Islet precursor cell (in vitro differentiated cells): ENCODE measurements around the gene KCP.

Experiments used
- DNase-seq: peaks from one replicate; pipeline ENCODE4 v3.0.0-alpha.2; 2018

KCP gene

DNA sequence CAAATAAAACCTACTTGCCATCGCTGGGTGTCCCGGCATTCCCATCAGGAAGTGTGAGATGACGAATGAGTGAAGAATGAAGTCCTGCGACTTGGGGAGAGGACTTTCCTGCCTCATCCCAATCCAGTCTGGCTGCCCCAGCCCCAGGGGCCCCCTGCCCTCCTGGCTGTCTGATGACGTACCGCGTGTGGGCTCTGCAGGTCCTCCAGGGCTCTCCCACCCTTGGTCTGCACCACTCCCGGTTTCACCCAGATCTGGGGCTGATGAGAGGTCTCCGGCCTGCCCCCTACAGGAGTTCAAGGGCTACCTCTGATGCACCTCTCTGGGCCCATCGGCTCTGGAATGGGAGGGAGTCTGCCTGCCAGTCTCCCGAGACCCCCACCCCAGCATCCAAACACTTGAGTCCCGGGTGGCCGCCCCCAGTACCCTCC lies 38.1 kb downstream of the KCP start:
- DNase-seq: peak; percentile 91

DNA sequence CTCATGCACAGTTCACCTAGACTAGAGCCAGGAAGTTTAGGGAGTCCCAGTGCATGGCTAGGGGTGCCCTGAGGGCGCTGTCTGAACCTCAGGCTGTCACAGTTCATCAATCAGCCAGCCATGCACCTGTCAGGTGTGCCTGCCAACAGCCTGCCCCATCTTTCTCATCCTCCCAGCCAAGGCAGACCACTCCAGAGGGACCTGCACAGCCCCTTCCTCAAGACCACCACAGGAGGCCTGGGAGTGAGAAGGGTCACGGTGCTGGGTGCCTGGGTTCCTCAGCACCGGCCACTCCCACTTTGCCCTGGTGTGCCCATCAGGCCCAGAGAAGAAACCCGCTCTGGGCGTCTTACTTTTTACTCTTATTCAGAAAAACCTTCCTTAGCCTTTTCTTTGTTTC lies 39.5 kb downstream of the KCP start:
- no peak for DNase-seq

DNA sequence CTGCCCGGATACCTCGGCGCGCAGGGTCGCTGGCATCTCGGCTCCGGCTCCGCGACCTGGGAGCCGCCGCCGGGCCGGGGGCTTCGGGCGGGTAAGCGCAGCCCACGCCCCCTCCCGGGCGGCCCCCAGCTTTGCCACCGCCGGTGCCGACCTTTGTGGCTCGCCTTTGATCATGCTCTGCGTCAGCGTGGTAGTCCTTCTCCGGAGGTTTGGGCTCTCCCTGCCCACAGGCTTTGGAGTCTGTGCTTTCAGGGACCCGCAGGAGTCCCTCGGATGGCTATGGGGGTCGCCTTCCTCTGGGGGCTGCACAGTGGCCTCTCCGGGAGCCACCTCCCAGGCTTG lies 40.6 kb downstream of the KCP start:
- no peak for DNase-seq

DNA sequence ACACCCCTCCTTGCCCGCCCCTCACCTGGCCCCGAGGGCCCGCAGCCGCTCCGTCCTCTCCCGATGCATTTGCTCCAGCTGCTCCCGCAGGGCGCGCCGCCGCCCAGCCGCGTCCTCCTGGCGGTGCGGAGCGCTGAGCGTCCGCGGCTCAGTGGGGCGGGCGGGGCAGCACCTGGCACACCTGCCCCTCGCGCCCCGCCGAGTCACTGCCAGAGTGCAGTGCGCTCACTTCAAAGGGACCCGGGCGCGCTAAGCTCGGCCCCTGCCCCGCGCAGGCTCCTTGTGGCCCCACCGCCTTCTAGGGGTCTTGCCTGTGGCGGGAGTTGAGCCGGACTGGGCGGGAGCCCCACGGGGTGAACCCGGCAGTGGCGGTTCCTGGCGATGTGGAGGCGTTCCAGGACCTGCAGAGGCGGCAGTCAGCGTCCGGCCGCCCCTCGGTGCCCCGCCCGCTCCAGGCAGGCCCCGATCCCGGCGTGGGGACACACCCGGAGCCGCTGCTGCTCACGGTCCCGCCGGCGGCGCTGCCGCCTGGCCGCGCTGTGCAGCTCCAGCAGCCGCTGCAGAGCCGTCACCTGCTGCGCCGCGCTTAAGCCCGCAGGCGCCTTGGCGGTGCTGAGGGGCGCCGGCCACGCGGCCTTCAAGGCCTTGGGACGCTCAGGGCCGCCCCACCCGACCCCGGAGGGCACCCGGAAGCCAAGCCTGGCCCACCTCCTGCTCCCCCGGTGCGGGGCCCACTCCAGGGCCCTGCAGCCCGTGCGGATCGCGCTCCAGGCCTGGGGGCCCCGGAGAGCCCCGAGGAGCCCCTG lies 41.2 kb downstream of the KCP start:
- DNase-seq: peak; percentile 79

DNA sequence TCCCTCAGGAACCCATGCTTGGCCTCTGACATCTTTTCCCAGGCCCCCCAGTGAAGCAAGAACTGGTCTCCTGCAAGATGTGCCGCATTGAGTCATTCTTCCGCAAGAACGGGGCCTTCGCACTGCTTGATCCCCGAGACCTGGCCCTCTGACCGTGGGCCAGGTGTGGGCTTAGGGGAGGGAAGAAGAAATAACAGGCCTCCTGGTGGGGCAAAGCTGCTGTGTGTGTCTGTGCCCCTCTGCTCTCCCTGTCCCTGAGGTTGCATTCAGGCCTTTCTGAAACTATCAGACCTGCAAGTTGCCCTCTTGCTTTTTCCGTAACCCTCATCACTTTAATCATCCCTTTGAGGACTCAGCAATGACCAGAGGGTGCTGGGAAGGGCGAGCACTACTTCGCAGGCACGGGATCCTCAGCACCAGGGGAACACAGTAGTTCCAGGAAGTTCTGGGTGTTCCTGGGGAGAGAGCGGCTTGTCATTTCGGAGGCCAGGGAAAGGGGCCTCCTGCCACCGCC lies 41.8 kb downstream of the KCP start:
- no peak for DNase-seq

DNA sequence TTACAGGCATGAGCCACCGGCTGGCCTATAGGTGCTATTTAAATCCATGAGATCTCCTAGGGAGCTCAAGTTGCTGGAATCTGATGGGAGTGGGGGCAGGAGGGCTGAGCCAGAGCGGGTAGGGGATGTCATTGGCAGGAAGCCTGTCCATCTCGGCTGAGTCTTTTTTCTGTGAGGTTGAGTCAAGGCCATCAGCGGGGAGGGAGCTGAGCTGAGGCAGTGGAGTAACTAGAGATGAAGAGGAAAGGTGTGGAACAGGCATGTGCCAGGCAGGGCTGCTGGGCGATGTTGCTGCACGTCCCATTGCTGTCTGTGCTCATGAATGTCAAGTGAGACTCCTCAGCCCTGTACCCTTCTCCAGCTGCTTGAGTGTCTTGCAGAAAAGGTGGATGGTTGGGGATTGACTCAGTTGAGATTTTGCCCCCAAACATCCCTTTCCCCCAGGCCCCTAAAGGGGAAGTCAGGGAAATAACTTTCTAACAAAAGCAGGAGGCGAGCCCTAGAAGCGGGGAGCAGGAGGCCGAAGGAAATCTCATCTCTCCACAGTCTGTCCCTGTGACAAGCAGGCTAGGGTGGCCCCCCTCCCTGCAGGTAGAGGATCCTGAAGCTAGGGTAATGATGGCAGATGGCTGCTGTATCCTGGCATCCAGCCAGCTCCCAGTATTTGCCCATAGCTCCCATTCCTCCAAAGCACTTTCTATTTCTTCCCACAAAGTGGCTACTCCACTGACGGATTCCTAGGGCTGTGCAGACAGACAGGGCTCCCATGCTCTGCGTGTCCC lies 42.5 kb downstream of the KCP start:
- DNase-seq: no peak

DNA sequence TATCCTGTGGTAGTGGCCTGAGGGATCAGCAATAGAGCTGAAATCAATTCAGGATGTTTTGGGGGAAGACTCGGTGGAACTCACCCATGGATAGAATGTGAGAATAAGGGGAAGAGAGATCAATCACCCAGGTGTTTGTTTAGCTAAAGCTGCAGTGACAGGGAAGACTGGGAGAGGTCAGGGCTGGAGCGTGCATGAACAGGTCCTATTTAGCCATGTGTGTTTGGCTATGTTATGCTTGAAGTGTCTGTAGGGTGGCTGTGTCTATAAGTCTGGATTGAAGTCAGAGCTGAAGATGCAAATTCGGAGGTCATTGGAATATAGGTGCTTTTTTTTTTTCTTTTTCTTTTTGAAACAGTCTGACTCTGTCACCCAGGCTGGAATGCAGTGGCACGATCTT lies 43.3 kb downstream of the KCP start:
- no peak for DNase-seq

DNA sequence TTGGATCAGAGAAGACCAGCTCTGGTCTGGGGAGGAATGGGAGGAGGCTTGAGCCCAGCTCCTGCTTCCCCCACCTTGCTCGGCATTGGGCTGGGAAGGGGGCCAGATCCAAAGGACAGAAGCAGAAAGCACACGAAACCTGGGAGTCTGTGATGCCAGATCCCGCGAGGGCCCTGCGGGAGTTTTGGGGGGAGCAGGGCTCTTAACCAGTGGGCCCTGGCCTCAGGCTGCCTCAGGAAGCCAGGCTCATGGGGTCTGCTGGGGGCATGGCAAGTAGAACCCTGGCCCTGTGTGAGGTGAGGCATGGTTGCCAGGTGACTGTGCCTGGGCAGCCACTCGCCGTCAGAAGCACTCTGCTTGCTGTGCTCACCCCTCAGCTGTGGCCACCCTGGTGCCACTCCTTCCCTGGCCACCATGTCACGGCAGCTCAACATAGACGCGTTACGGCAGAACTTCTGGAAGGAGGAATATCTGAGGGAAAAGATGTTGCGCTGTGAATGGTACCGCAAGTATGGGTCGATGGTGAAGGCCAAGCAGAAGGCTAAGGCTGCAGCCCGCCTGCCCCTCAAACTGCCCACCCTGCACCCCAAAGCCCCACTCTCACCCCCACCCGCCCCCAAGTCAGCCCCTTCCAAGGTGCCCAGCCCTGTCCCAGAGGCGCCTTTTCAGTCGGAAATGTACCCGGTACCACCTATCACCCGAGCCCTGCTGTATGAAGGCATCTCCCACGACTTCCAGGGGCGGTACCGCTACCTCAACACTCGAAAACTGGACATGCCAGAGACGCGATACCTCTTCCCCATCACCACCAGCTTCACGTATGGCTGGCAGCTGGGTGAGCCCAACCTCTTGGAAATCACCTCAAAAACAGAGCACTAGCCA lies 44.3 kb downstream of the KCP start:
- DNase-seq: no peak

DNA sequence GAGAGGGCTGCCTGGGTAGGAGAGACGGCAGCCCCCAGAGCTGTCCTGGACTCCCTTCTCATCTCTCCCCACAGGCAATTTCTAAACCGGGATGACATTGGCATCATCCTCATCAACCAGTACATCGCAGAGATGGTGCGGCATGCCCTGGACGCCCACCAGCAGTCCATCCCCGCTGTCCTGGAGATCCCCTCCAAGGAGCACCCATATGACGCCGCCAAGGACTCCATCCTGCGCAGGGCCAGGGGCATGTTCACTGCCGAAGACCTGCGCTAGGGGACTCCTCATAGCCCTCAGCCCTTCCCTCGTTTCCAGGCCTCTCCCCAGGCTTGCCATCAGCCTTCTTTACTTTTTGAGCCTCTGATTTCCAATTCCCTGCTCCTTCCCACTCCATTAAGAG lies 45.2 kb downstream of the KCP start:
- DNase-seq: no peak

DNA sequence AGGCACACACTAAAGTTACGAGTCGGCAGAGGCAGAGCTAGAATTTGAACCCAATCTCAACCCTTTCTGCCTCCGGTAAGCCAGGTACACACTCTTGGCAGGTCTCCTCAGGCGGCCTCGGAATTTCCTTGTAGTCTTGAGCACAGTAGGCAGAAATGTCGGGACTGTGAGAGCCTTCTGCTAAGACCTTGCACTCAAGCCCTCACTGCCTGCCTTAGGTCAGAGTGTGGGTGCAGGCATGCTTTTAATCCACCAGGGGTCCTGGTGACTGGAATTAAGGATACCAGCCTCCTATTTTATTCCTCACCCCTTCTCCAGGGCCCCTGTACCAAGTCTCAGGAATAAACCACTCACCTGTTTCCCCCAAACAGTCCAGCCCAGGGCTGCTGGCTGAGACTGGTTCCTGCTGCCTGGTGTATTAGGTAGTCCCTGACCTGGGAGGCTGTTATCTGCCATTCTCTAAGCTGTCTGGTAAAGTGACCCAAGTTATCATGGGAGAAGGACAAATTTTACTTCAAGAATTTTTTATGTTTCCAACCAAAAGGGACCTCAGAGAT lies 47.0 kb downstream of the KCP start:
- DNase-seq: peak; percentile 83

DNA sequence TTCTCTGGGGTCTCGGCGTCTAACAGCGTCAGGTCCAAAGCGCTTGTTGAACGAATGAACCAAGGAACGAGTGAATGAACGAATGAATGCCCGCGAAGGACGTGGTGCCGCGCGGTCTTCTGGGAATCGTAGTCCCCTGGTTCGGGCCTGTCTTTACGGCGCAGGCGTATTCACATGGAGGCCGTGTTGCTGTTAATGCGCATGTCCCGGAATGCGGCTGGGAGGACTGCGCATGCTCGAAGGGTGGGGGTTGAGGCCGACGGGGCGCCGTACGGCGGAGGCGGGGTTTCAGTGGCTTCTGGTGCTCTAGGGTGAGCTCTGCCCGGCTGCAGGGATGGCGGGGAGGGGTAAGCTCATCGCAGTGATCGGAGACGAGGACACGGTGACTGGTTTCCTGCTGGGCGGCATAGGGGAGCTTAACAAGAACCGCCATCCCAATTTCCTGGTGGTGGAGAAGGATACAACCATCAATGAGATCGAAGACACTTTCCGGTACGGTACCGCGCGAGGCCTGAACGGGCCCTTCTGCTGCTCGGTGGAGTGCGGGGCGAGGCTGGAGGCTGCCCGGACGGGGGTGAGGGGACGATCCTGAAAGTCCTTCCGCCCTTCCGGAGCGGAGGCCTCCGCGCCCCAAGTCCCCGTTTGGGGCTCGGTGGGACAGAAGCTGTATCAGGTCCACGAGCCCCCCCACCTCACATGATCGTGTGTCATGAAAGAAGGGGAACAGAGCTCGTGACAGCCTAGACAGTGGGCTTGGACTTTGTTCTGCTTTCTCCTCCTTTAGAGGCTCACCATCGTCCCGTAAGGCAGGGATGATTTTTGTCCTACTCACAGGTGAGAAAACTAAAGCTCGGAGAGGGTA lies 47.7 kb downstream of the KCP start, which contains the start of gene ATP6V1F:
TSS of gene ATP6V1F (plus strand) at position 286 of the 862 bp plus-strand sequence. CDS start at position 335, 49 bp downstream.
- DNase-seq: peak; percentile 99

DNA sequence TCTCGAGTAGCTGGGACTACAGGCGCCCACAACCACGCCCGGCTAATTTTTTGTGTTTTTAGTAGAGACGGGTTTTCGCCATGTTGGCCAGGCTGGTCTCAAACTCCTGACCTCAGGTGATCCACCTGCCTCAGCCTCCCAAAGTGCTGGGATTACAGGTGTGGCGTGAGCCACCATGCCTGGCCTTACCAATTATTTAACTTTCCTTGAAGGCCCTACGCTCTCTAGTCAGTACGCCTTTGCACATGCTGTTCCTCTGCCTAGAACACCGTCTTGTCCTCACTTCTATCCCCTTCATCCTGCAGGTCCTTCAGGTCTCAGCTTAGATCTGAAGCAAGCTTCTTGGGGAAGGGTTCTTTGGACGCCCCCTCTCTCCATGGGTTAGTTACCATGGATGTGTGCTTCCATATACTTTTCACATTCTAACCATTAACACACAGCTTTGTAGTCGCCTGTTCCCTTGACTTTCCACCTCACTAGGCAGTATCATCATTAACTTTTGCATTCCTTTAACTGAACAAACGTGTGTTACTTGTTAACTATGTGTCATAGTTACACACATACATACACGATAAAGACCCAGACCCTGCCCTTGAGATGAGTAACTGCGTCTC lies 48.4 kb downstream of the KCP start:
- DNase-seq: no peak

DNA sequence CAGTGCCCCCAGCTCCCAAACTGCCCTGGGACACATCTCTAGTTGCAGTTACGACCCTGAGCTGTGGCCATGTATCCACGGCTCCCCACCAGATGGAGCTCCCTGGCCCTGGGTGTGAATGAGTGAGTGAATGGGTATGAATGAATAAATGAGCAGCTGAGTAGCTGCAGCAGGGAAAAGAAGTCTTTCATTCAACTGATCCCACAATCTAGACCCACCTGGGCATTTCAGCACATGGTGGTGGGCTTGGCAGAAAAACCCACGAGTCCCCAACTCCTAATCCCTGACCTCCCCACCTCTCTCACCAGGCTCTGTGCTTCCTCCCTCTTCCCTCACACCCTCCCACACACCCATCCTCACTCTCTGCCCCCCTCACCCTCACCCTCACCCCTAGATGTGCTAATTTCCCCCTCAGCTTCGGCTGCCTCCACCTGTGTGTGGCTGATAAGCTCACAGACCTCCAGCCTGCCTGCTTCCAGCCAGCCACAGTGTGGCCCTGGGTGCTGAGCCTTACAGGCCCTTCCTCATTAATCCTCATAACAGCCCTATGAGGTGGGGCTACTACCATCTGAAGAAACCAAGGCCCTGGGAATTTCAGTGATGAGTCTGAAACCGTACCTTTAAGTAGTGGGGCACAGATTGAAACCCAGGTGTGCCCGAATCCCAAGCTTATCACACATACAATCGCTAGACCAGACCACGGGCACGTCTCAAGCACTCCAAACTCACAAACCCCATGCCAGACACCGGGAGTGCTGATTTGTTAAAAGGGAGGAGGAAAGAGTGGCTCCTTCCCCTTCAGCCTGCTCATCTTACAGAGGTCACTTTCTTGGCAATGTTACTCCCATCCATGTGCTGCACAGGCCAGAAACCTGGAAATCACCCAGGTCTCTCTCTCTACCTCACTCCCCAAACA lies 50.1 kb downstream of the KCP start:
- no peak for DNase-seq

DNA sequence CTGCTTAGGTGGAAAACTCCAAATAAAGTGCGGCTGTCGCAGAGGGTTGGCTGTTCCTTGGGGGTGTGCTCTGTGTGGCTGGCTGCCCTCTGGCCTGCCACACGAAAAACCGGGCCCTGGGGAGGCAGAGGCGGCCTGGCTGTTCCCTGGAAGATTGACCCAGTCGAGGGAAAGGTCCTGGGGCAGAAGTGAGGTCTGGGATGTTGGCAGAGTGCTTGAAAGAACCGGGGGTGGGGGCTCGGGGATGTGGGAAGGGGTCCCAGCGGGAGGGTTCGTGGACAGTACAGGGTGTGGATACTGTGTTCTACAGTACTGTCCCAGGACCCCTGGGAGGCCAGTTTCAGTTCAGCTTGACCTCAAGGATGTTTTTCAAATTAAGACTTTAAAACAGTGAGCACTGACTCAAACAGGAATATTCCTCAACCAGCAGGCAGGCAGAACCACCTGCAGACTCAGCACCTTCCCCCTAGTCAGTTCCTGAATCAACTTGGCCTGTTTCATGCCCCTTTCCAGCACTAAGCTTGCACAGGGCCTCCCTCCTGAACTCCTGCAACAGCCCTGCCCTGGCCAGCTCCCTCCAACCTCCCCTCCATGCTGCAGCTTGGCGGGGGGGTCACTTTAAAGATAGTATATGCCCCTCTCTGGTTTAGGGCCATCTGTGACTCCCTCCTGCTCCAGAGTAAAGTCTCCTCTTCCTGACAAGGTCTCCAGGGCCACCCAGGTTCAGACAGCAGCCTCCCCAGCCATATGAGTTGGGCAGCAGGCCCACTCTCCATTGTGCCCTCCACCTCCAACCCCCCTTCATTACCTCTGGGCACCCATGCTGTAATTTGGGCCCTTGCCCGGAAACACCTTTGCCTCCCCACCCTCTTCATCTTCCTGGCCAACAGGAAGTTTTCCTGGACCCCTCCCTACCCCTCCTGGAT lies 51.0 kb downstream of the KCP start:
- no peak for DNase-seq

DNA sequence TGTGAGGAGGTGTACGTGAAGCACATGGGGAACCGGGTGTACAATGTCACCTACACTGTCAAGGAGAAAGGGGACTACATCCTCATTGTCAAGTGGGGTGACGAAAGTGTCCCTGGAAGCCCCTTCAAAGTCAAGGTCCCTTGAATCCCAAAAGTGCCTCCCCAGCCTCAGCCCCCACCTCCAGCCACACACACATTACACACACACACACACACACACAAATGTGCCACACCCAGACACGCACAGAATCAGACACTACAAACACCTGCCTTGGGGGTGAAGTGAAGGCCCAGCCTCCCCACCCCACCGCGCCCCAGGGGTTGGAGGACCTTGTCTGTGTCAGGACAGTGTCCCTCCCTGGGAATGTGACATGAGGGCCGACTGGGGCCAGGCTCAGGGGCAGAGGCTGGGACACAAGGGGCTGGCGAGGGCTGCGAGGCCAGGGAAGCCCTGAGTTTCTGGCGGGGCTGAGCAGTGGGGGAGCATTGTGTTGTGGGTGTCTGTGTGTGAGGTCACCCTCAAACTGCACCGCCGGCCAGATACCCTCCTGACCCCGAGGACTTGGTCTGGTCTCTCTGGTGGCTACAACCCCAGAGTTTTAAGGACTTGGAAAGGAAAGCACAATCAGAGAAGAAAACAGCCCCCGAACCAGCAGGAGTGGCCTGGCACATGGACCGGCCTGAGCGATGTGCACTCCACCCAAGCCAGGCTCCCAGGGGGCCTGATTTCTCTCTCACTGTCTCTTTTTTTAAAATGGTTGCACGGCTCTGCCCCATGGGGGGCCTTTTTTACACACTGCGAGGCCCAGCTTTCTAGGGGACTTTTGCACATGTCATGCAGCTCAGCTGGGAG lies 51.9 kb downstream of the KCP start:
- no peak for DNase-seq

DNA sequence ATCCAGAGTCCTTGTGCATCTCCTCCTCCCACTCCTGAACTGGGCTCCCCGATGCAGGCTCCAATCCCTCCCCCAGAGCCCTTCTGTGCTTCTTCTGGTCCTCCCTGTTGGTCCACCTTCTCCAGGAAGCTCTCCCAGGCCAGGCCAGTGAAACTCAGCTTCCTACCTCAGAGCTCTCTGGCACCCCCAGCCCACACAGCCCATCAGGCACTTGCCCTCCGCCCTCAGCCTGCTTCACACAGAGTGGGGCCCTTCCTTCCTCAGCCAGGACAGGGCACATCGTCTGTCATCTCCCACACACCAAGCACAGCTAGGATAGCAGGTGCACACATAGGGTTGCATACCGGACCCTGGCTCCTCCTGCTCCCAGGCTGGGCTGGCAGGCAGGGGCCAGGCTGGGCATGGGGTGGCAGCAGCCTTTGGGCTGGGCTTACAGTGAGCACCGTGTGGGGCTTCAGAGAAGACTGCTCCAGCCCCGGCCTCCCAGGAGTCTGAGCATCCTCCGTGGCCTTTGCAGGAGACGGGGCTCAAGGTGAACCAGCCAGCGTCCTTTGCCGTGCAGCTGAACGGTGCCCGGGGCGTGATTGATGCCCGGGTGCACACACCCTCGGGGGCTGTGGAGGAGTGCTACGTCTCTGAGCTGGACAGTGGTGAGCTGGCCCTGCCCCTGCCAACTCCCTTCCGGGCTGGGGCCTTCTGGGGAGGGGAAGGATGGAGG lies 54.3 kb downstream of the KCP start:
- DNase-seq: no peak

DNA sequence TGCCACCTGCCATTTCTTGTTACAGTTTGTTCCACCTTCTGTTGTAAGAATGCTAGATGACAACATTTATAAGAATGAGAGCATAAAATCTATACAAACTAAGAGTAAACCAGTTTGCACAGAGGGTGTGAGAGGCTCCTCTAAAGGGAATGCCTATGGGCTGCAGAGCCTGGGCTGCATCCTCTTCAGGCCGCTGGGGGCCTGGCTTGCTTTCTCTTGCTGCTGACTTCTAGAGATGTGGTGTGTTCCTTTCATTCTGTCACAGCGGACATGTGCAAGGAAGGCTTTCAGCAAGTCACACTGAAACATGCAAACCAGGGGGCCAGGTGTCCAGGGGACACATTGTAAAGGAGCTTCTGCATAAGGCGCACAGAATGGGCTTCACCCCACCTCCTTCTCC lies 55.0 kb downstream of the KCP start:
- DNase-seq: no peak
